ENCODE data around the gene MMP13.
A peak's percentile ranks its signal among the peaks of the same experiment; 100 is the strongest.
"Not testable (repeated sequence)": the region's sequence is repeated elsewhere in the genome, so short reads cannot be mapped to it uniquely, and the experiment has no call there.

Gene MMP13

DNA sequence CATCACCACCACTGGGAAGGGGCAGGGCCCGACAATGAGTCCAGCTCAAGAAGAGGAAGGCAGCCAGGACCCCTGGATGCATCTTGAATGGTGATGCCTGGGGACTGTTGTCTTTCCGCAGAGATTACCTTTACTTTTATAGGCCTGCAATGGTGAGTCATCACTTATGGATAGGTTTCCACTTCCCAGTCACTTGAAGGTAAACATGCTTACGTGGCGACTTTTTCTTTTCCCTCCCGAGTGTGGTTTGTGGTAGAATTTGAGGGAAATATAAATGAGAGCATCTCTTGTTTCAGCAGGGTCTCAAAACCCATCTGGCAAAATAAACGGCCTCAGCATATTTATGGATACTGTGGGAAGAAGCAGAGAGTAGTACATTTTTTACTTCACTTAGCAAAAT lies at the start of gene MMP13:
Gene MMP13, minus strand, starts transcription at position 109 of the 400 bp plus-strand sequence. Its CDS starts 27 bp downstream, at position 82.
- FAIRE-seq, result no peak

DNA sequence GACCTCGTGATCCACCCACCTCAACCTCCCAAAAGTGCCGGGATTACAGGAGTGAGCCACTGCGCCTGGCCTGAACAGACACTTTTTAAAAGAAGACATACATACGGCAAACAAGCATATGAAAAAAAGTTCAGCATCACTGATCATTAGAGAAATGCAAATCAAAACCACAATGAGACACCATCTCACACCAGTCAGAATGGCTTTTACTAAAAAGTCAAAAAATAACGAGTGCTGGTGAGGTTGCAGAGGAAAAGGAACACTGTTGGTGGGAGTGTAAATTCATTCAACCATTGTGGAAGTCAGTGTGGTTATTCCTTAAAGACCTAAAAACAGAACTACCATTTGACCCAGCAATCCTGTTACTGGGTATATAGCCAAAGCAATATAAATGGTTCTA lies 48.7 kb upstream of the MMP13 start:
- not testable (repeated sequence) for FAIRE-seq

DNA sequence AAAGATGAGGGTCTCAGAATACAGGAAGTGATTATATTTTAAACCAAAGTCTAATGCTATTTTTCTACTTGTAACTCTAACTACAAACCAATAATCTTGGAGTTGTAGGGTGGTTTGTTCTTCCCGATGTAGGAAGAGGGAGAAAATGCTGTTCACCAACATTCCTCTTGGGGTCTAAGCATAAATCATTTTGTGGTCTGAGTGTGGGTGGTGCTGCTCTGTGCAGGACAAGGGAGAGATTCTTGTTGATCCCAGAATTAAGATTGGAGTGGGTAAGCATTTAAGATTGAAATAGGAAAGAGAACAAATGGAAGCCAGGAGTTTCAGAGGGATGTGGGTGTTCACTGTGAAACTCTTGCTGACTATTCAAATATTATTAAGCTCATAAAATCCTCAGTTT lies 38.6 kb upstream of the MMP13 start:
- no peak for FAIRE-seq

- no peak for FAIRE-seq
Measured at GRCh38 chr11:102991776-102992175, 36.2 kb upstream of the MMP13 start.

- no peak for FAIRE-seq
Measured at GRCh38 chr11:102990145-102990544, 34.6 kb upstream of the MMP13 start.

DNA sequence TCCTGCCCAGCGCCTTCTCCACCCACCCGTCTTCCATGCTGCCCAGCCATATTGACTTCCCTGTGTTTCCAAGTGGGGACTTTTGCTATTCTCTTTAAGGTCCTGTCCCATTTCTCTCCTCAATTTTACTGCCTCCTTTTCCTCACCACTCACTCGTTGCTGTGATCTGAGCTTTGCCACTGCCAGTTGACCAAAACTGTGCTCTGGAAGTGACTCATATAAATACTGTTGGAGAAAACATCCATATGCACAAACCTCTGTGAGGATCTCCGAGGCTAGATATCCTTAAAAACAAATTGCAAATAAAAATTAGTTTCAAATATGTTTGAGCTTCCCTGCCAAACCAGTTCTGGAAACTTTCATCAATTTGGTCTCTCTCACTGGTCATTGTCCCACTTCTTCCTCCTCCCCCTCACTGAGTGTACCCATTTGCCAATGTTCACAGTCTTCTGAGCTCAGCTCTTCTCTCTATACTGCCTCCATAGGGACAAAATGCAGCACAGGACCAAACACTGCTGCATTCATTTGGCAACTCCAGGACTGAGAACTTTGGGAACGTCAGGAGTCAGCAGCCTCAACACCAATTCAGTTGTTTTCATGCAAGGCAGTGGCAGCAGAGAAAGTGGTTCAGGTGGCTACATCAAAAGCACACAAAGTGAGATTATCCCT lies 34.0 kb upstream of the MMP13 start:
- FAIRE-seq, result no peak

GRCh38 chr11:102986815-102987214 lies 31.3 kb upstream of the MMP13 start:
- no peak for FAIRE-seq

GRCh38 chr11:102985850-102986249 lies 30.3 kb upstream of the MMP13 start:
- no peak for FAIRE-seq

DNA sequence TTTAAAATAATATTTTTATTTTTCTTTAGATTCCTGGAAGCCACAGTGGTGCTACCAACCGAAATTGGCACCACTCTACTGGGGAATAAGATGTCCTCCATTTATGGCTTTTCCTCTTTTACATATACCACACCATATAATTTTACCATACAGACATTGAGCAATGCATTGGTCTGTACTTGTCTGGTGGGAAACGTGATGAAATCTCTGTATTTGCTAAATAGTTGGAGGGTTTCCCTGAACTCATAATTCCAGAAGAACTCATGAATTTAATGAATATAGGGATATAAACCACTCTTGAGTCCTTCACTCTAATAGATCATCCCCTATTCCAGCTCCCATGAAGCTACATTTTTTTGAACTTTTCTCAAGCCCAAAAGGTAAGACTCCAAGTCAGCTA lies 28.0 kb upstream of the MMP13 start:
- no peak for FAIRE-seq

DNA sequence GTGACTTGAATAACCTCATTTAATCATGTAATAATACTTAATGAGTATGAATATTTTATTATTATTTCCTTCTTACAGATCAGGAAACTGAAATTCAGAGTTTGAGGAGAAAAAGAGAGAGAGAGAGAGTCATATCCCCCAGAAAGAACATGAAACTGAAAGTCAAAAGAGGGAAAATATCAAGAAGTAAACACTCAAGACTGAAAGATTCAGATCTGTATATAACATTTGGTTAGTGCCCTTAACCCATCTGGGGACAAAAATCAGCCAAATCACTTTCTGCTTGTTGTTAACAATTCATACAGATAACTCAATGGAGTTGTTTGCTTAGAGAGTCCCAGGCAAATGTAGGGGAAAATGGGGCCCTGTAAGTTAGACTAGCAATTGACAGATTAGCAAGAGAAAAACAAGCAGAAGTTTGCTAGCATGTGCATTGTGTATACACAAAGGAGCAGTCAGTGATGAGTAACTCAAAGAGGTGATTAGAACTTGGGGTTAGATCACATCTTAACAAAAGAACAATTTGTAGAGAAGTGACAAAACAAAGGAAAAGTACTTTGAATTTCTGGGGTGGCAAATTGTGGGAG lies 25.9 kb upstream of the MMP13 start:
- FAIRE-seq, result no peak

- FAIRE-seq, result no peak
Measured at GRCh38 chr11:102974552-102975280, 19.2 kb upstream of the MMP13 start.

- not testable (repeated sequence) for FAIRE-seq
Measured at GRCh38 chr11:102973698-102974097, 18.2 kb upstream of the MMP13 start.

DNA sequence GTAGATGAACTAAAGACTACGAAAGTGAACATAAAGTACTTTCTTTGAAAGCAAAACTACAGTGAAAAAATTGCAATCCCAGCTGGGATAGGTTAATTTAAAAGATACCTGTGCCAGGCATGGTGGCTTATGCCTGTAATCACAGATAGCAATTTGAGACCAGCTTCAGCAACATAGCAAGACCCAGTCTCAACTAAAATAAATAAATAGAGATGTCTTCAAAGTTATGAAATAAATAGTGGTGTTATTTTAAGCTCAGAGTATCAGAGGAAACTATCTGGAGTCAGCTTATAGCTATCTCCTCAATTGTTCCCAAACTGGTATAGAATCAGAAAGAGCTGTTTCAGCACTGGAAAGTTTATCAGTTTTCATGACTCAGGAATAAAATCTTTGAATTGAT lies 17.3 kb upstream of the MMP13 start:
- no peak for FAIRE-seq

DNA sequence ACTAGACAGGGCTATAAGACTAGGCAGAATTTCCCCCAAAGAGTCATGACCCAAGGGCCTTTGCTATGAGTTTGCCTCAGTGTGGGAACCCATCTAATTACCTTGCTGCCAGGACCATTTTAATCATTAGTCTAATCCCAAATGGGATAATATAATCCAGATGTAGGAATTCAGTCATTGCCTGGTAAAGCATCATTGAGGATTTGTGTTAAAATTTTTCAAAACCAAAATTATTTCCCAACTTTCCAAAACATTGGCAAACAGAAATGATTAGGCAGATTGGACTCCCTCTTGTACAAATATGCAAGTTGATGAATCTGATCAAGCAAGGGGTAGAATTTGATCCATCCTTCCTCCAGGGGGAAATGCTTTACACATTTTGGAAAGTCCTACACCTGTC lies 16.2 kb upstream of the MMP13 start:
- no peak for FAIRE-seq

- no peak for FAIRE-seq
Measured at GRCh38 chr11:102967497-102967896, 12.0 kb upstream of the MMP13 start.

DNA sequence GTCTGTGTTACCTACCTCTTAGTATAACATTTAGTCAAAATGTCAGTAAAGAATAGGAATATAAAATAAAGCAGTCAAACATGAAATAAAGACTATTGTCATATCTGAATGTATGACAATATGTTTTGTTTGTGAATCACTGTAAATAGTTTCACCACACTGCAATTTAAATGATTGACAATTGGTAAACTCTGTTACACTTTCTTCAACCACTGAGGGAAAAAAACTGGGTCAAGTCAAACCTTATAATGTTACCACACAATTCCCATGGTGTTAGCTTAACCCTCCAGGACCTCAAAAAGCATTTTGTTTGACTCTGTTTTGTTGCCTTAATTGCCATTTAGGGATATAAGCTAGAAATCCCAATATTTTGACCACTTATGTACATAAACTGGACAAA lies 10.5 kb upstream of the MMP13 start:
- no peak for FAIRE-seq

DNA sequence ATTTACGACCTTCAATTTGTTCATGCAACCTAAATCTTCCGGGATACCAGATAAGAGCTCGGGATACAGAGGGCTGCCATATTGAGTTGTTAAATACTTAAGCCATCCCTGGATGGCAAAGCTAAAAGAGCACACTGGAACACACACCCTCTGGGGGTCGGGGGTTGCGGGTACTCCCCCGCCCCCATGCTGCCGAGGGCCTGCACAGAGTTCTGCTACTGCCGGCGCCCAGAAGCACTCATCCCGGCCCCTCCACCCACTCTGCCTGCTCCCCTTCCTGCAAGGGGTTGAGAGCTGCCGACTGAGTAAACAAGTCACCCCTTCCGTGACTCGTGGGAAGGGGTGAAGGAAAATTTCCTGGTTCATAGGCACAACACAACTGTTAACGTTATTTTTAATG lies 9.3 kb upstream of the MMP13 start:
- no peak for FAIRE-seq

GRCh38 chr11:102957953-102958352 lies 2.4 kb upstream of the MMP13 start:
- no peak for FAIRE-seq

DNA sequence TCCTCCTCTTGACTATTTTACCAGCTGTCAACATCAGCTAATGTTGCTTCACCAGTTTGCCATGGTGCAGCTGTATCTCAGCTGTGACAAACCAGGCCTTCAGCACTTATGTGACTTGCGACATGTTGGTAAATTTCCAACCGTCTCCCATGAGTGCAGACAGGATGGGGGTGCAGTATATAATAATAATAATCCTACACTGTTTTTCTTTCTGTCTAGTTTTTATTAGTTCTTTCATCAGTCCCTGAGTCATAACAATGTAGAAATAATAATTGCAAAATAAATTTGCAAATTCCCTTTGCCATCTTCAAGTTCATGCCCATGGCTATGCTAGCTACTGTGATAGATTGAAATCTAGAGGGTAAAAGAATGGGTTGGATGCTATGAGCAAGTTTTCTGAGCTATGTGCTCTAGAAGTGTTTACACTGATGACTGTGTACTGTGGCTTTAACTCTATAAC lies 4.9 kb downstream of the MMP13 start:
- FAIRE-seq, result no peak

GRCh38 chr11:102946237-102946636 lies 9.3 kb downstream of the MMP13 start:
- FAIRE-seq, result no peak

DNA sequence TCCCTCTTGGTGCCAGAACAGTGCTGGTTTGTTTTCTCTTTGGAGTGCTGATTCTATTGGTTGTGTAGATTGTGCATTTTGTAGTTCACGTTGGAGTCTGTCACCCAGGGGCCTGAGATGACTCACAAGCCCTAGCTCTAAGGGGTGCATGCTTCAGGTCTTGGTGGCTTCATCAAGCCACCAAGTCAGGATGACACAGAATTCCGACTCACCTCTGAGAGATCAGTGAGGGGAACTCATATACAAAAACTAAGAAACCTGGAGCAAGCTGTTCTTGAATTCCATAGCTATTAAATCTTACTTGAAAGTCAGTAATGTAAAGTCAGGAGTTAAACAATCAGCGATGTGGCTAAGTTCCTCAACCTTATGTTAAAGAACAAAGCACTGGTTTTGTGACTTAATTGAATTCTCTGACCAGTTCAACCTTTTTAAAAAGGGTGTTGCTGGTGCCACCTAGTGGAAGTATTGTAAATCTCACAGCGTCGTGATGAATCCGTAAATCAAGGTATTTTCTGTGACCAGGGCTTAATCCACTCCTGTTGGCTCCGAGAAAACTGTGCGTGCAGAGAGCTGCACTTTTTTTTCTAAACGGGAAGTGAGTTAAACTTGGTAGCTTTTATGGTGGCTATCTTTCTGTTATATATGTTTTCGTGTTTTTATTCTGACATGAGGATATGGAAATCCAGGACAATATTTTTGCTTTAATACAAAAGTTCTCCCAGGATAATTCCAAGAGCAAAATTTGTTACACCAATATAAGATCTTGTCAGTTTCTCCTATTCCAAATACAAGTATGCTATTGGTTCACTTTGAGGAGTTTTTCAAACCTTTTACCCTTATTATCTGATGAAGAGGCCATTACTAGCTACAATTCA lies 14.6 kb downstream of the MMP13 start:
- peak; percentile 82 for FAIRE-seq

- no peak for FAIRE-seq
Measured at GRCh38 chr11:102936864-102937509, 18.5 kb downstream of the MMP13 start.

DNA sequence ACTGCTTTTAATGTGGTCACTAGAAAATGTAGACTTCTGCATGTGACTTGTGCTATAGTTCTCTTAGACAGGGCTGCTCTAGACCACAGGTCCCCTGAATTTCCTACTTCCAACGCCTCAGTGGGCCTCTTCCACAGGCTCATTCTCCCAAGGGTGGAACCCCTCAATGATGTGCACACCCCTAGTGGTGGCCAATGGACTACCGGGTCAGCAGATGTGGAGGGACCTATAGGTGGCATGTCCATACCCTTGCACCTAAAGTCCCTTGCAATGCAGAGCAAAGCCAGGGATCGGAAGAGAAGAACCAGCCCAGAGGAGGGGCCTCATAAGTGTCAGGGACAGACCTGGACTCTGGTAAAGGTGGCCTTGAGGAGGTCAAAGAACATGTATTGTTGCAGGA lies 20.0 kb downstream of the MMP13 start:
- FAIRE-seq, result no peak

Data from A204.1 (cell line).